Nephron (organoid): ENCODE data around the gene KCTD5.
"Not testable (repeated sequence)": the region's sequence is repeated elsewhere in the genome, so short reads cannot be mapped to it uniquely, and the experiment has no call there.

Source experiments
- H3K27ac Mint-ChIP-seq, 3 experiments: 2 replicates each; pipeline ENCODE4 v1.8.0; 2020; ENCODE audit warnings: mixed read lengths in 3 of 3, mild to moderate bottlenecking in 2 of 3, moderate library complexity in 1 of 3
- H3K27me3 Mint-ChIP-seq: 2 replicates; pipeline ENCODE4 v1.8.0; 2021; ENCODE audit warnings: low read depth, mild to moderate bottlenecking, moderate library complexity, mixed read lengths
- H3K36me3 Mint-ChIP-seq: 2 replicates; pipeline ENCODE4 v1.8.0; 2020; ENCODE audit warnings: low read depth, mixed read lengths
- H3K4me1 Mint-ChIP-seq: 2 replicates; pipeline ENCODE4 v1.8.0; 2020; ENCODE audit warnings: mixed read lengths
- H3K4me3 Mint-ChIP-seq, 3 experiments: 2 replicates each; pipeline ENCODE4 v1.8.0; 2020; ENCODE audit warnings: mild to moderate bottlenecking in 3 of 3, mixed read lengths in 3 of 3, moderate library complexity in 2 of 3
- H3K9me3 Mint-ChIP-seq: 2 replicates; pipeline ENCODE4 v1.8.0; 2020; ENCODE audit warnings: mixed read lengths
- TF ChIP-seq, protein P1 (sequence below), 3 experiments: fragments of 200-600 bp; sonication (generic); IDR thresholded peaks; one replicate each; pipeline ENCODE4 v1.5.0; 2021; ENCODE audit warnings: antibody characterized with exemption in 3 of 3; ENCODE audit not compliant: unreplicated experiment in 3 of 3

Gene KCTD5

GRCh38 chr16:2683041-2683440 lies 718 bp downstream of the KCTD5 start:
- not testable (repeated sequence) for H3K27me3 Mint-ChIP-seq, H3K36me3 Mint-ChIP-seq, H3K9me3 Mint-ChIP-seq
- Mint-ChIP-seq H3K4me3 (peak overlapping the region; percentile 95 to 98 (median 97)), H3K27ac (peak overlapping the region in 2 of 3 experiments; percentile 67 to 73), H3K4me1 (peaks cover 12% of the 10 kb centered on the region)

- H3K4me1 Mint-ChIP-seq, H3K4me3 Mint-ChIP-seq, H3K36me3 Mint-ChIP-seq, H3K27ac Mint-ChIP-seq, H3K9me3 Mint-ChIP-seq, H3K27me3 Mint-ChIP-seq: not testable (repeated sequence)
These were observed 3.8 kb downstream of the KCTD5 start for GRCh38 chr16:2686075-2686474.

GRCh38 chr16:2686912-2687507 lies 4.7 kb downstream of the KCTD5 start:
- peaks cover 3% of the 10 kb centered on the region for H3K4me1 Mint-ChIP-seq
- H3K4me3 Mint-ChIP-seq = no peak overlapping the region
- TF ChIP-seq, protein P1, sequence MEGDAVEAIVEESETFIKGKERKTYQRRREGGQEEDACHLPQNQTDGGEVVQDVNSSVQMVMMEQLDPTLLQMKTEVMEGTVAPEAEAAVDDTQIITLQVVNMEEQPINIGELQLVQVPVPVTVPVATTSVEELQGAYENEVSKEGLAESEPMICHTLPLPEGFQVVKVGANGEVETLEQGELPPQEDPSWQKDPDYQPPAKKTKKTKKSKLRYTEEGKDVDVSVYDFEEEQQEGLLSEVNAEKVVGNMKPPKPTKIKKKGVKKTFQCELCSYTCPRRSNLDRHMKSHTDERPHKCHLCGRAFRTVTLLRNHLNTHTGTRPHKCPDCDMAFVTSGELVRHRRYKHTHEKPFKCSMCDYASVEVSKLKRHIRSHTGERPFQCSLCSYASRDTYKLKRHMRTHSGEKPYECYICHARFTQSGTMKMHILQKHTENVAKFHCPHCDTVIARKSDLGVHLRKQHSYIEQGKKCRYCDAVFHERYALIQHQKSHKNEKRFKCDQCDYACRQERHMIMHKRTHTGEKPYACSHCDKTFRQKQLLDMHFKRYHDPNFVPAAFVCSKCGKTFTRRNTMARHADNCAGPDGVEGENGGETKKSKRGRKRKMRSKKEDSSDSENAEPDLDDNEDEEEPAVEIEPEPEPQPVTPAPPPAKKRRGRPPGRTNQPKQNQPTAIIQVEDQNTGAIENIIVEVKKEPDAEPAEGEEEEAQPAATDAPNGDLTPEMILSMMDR (IDR thresholded peaks at IDR 0.05; ENCODE audit: unreplicated experiment in 3 of 3) = no peak
- H3K27me3 Mint-ChIP-seq = no peaks in the 10 kb centered on the region
- H3K36me3 Mint-ChIP-seq = no peaks in the 10 kb centered on the region
- H3K9me3 Mint-ChIP-seq = no peaks in the 10 kb centered on the region
- no peak overlapping the region for H3K27ac Mint-ChIP-seq

DNA sequence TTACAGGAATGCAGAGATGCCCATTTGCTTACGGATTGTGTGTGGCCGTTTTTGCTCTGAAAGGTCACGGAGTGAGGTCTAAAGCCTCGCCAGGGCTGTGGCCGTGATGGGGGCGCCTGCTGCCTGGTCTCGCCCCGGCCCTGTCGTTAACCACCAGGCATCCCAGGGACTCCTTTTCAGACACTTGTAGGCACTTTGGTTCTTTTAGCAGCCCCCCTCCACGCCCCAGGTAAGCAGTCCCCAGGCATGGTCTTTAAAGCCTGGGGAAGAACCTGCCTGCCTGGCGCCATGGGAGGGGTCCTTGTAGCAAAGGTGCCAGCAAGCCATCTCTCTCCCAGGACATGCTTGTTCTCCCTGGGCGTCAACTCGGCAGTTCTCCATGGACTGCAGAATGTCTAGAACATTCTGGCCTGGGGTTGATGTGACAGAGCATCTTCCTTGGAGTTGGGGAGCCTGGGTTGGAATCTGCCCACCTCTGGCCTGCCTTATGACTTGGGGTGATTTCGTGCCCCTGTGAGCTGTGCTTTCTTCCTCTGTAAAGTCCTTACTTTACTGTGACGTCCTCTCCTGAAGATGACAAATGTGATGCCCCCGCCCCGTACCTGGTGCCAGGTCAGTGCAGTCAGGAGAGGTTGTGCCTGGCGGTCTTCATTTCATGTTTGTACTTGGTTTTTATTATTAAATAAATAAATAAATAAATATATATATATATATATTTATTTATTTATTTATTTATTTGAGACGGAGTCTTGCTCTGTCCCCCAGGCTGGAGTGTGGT lies 5.4 kb downstream of the KCTD5 start:
- Mint-ChIP-seq H3K36me3 (no peaks in the 10 kb centered on the region), H3K4me3 (no peak overlapping the region), H3K27ac (no peak overlapping the region), H3K4me1 (peaks cover 6% of the 10 kb centered on the region), H3K9me3 (no peaks in the 10 kb centered on the region), H3K27me3 (no peaks in the 10 kb centered on the region)
- TF ChIP-seq, protein P1 (IDR thresholded peaks at IDR 0.05; ENCODE audit: unreplicated experiment in 3 of 3) = no peak

DNA sequence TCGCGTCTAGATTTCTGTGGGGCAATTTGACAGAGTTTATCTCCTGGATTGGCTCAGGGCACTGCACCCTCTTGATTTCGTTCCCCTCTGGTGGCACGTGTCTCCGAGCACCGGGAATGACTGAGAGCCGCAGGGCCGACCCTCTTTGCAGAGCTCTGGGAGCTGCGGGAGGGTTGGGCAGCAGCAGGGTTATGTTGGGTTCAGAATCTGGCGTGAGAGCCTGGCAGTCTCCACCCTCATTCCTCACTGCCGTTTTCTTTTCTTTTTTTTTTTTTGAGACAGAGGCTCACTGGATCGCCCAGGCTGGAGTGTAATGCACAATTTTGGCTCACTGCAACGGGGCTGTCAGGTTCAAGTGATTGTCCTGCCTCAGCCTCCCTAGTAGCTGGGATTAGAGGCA lies 7.1 kb downstream of the KCTD5 start:
- not testable (repeated sequence) for H3K9me3 Mint-ChIP-seq, H3K27ac Mint-ChIP-seq, H3K4me3 Mint-ChIP-seq, H3K27me3 Mint-ChIP-seq, H3K36me3 Mint-ChIP-seq
- H3K4me1 Mint-ChIP-seq = peaks cover 14% of the 10 kb centered on the region

DNA sequence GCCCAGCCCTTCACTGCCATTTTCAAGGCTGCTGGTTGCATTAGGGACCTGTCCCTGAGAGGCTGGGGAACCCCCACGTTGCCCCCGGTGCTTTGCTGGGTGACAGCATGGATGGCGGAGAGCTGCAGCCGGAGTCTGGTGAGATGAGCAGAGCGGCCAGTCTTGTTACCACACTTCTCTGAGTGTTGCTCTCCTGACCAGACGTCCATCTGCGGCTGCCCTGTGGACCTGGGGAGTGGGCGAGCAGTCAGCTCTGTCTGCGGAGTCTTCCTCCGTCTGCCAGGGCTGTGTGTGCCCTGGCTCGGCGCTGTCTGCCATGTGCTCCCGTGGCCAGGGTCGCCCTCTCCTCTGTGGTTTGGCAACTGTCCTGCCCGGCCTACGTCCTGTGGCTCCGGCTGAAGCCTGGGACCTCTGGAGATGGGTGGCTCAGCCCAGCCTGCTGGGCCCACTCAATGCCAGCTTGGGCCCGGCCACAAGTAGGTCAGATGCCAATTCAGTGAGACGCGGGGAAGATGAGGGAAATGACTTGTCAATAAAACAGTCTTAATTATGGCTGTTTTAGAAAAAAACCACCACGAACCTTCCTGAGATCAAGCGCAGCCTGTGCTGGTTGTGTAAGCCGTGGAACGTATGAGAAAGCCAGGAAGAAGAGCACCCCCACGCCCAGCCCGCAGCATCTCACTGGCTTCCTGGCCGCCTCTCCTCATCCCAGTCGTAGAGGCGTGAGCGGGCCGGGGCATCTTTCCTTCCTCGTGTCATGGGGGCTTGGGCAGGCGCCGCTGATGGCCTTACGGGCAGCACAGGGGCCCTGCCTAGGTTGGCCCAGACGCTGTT lies 7.9 kb downstream of the KCTD5 start:
- Mint-ChIP-seq H3K4me3 (no peak overlapping the region), H3K9me3 (no peaks in the 10 kb centered on the region), H3K36me3 (no peaks in the 10 kb centered on the region), H3K27ac (no peak overlapping the region), H3K4me1 (peaks cover 14% of the 10 kb centered on the region), H3K27me3 (no peaks in the 10 kb centered on the region)
- TF ChIP-seq, protein P1 (IDR thresholded peaks at IDR 0.05; ENCODE audit: unreplicated experiment in 3 of 3) = no peak

DNA sequence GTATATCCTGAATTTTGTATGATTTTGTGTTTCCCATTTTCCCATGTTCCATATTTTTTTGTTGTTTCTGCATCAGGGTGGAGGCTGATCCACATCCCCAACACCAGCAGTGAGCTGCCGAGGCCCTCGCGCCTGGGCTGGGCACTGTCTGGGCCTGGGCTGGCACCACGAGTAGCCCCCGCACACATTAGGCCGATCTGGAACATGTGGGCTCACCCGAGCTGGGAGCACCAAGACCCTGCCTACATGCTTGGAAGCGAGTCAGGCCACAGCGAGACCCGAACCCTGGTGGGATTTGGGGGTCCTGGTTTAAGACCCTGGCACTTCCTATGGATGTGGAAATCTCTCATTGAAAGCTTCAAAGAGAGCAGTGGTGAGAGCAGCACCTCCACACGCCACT lies 8.5 kb downstream of the KCTD5 start:
- Mint-ChIP-seq H3K36me3 (no peaks in the 10 kb centered on the region), H3K27me3 (no peaks in the 10 kb centered on the region), H3K4me1 (peaks cover 14% of the 10 kb centered on the region), H3K9me3 (no peaks in the 10 kb centered on the region), H3K4me3 (no peak overlapping the region), H3K27ac (no peak overlapping the region)
- TF ChIP-seq, protein P1 (IDR thresholded peaks at IDR 0.05; ENCODE audit: unreplicated experiment in 3 of 3) = no peak
